ENCODE measurements around the gene CPA5. TPM values are rescaled to one million over a fixed set of nuclear protein-coding genes. Genes with fewer than 3 reads are reported as not detected.

The CPA5 gene
- total and polyA plus RNA-seq, 2 experiments from 2014 or later: not detected

GRCh38 chr7:130397758-130398073 lies 53.1 kb downstream of the CPA5 start:
- H3K79me2 ChIP-seq (replicated peaks; ENCODE audit: insufficient read depth): no peaks in the 10 kb centered on the region
- no peaks in the 10 kb centered on the region for H4K20me1 ChIP-seq (replicated peaks; ENCODE audit: insufficient read depth)
- H3K4me2 ChIP-seq: no peak overlapping the region; the same call in 1 of the 2 replicates
- ATAC-seq: no peak
- 0 out of 2 replicates have a peak, but pooled peaks cover 4% of the 10 kb centered on the region for H3K9me2 ChIP-seq (ENCODE audit: insufficient read depth)
- Mint-ChIP-seq H3K27ac (no peak overlapping the region; the same call in 1 of the 2 replicates), H3K36me3 (ENCODE audit: low read depth) (peaks cover 19% of the 10 kb centered on the region), H3K27me3 (ENCODE audit: insufficient read depth, low read depth, poor library complexity) (peaks cover 4% of the 10 kb centered on the region), H3K9me3 (no peaks in the 10 kb centered on the region), H3K4me3 (no peak overlapping the region), H3K4me1 (peaks cover 33% of the 10 kb centered on the region)
- no peak for DNase-seq (ENCODE audit: low spot score)
- peaks cover 28% of the 10 kb centered on the region for H3K4me1 ChIP-seq (ENCODE audit: insufficient read depth)
- no peaks in the 10 kb centered on the region for H3F3A ChIP-seq (replicated peaks; ENCODE audit: low read depth)
- H3K27ac ChIP-seq (ENCODE audit: low read depth): no peak overlapping the region
- H3K27me3 ChIP-seq (ENCODE audit: insufficient read depth): no peaks in the 10 kb centered on the region
- H2AFZ ChIP-seq: no peak overlapping the region
- TF ChIP-seq NANOG (IDR thresholded peaks at IDR 0.05; ENCODE audit: borderline replicate concordance) (no peak), ZNF331 (CRISPR knock-in tag; IDR thresholded peaks at IDR 0.05; ENCODE audit: low read depth) (no peak), ZNF114 (CRISPR knock-in tag; IDR thresholded peaks at IDR 0.05) (no peak), EZH2phosphoT487 (IDR thresholded peaks at IDR 0.05; ENCODE audit: unreplicated experiment) (no peak), ETS1 (IDR thresholded peaks at IDR 0.05) (no peak), JUNB (IDR thresholded peaks at IDR 0.05; ENCODE audit: unreplicated experiment) (no peak), CREB1 (CRISPR knock-in tag; IDR thresholded peaks at IDR 0.05; ENCODE audit: low read depth) (no peak), POLR2AphosphoS5 (IDR thresholded peaks at IDR 0.05; ENCODE audit: low read depth) (no peak)
- TF ChIP-seq, protein P1, sequence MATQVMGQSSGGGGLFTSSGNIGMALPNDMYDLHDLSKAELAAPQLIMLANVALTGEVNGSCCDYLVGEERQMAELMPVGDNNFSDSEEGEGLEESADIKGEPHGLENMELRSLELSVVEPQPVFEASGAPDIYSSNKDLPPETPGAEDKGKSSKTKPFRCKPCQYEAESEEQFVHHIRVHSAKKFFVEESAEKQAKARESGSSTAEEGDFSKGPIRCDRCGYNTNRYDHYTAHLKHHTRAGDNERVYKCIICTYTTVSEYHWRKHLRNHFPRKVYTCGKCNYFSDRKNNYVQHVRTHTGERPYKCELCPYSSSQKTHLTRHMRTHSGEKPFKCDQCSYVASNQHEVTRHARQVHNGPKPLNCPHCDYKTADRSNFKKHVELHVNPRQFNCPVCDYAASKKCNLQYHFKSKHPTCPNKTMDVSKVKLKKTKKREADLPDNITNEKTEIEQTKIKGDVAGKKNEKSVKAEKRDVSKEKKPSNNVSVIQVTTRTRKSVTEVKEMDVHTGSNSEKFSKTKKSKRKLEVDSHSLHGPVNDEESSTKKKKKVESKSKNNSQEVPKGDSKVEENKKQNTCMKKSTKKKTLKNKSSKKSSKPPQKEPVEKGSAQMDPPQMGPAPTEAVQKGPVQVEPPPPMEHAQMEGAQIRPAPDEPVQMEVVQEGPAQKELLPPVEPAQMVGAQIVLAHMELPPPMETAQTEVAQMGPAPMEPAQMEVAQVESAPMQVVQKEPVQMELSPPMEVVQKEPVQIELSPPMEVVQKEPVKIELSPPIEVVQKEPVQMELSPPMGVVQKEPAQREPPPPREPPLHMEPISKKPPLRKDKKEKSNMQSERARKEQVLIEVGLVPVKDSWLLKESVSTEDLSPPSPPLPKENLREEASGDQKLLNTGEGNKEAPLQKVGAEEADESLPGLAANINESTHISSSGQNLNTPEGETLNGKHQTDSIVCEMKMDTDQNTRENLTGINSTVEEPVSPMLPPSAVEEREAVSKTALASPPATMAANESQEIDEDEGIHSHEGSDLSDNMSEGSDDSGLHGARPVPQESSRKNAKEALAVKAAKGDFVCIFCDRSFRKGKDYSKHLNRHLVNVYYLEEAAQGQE (IDR thresholded peaks at IDR 0.05; ENCODE audit: unreplicated experiment): no peak
- TF ChIP-seq, protein P2, sequence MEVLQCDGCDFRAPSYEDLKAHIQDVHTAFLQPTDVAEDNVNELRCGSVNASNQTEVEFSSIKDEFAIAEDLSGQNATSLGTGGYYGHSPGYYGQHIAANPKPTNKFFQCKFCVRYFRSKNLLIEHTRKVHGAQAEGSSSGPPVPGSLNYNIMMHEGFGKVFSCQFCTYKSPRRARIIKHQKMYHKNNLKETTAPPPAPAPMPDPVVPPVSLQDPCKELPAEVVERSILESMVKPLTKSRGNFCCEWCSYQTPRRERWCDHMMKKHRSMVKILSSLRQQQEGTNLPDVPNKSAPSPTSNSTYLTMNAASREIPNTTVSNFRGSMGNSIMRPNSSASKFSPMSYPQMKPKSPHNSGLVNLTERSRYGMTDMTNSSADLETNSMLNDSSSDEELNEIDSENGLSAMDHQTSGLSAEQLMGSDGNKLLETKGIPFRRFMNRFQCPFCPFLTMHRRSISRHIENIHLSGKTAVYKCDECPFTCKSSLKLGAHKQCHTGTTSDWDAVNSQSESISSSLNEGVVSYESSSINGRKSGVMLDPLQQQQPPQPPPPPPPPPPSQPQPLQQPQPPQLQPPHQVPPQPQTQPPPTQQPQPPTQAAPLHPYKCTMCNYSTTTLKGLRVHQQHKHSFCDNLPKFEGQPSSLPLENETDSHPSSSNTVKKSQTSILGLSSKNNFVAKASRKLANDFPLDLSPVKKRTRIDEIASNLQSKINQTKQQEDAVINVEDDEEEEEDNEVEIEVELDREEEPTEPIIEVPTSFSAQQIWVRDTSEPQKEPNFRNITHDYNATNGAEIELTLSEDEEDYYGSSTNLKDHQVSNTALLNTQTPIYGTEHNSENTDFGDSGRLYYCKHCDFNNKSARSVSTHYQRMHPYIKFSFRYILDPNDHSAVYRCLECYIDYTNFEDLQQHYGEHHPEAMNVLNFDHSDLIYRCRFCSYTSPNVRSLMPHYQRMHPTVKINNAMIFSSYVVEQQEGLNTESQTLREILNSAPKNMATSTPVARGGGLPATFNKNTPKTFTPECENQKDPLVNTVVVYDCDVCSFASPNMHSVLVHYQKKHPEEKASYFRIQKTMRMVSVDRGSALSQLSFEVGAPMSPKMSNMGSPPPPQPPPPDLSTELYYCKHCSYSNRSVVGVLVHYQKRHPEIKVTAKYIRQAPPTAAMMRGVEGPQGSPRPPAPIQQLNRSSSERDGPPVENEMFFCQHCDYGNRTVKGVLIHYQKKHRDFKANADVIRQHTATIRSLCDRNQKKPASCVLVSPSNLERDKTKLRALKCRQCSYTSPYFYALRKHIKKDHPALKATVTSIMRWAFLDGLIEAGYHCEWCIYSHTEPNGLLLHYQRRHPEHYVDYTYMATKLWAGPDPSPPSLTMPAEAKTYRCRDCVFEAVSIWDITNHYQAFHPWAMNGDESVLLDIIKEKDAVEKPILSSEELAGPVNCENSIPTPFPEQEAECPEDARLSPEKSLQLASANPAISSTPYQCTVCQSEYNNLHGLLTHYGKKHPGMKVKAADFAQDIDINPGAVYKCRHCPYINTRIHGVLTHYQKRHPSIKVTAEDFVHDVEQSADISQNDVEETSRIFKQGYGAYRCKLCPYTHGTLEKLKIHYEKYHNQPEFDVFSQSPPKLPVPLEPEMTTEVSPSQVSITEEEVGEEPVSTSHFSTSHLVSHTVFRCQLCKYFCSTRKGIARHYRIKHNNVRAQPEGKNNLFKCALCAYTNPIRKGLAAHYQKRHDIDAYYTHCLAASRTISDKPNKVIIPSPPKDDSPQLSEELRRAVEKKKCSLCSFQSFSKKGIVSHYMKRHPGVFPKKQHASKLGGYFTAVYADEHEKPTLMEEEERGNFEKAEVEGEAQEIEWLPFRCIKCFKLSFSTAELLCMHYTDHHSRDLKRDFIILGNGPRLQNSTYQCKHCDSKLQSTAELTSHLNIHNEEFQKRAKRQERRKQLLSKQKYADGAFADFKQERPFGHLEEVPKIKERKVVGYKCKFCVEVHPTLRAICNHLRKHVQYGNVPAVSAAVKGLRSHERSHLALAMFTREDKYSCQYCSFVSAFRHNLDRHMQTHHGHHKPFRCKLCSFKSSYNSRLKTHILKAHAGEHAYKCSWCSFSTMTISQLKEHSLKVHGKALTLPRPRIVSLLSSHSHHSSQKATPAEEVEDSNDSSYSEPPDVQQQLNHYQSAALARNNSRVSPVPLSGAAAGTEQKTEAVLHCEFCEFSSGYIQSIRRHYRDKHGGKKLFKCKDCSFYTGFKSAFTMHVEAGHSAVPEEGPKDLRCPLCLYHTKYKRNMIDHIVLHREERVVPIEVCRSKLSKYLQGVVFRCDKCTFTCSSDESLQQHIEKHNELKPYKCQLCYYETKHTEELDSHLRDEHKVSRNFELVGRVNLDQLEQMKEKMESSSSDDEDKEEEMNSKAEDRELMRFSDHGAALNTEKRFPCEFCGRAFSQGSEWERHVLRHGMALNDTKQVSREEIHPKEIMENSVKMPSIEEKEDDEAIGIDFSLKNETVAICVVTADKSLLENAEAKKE (CRISPR knock-in tag; IDR thresholded peaks at IDR 0.05): no peak
- no peaks in the 10 kb centered on the region for H3K36me3 ChIP-seq (ENCODE audit: insufficient read depth)
- H3K4me3 ChIP-seq: no peak overlapping the region

Data from GM23338 (cell line).